HG03432 (cell line): Measurements from ENCODE around the gene CIITA.
A peak's percentile ranks its signal among the peaks of the same experiment; 100 is the strongest.
"Not testable (repeated sequence)": the region's sequence is repeated elsewhere in the genome, so short reads cannot be mapped to it uniquely, and the experiment has no call there.

Experiments
- ATAC-seq: cut with Tn5 transposase; IDR thresholded peaks from one replicate; pipeline ENCODE4 v1.9.1; 2021; ENCODE audit warnings: mild to moderate bottlenecking, moderate library complexity; ENCODE audit not compliant: unreplicated experiment

The CIITA gene

GRCh38 chr16:10950393-10950792, 73.4 kb downstream of the CIITA start:
- no peak for ATAC-seq

GRCh38 chr16:10951026-10951425, 74.0 kb downstream of the CIITA start:
- ATAC-seq: no peak

GRCh38 chr16:10954903-10955302, 77.9 kb downstream of the CIITA start:
- no peak for ATAC-seq

- ATAC-seq: peak; percentile 36
Observed at GRCh38 chr16:10957771-10958482, 80.9 kb downstream of the CIITA start.

- ATAC-seq: no peak
Observed at GRCh38 chr16:10959161-10959560, 82.2 kb downstream of the CIITA start.

GRCh38 chr16:10961231-10961630, 84.2 kb downstream of the CIITA start:
- no peak for ATAC-seq

GRCh38 chr16:10964039-10964890, 87.3 kb downstream of the CIITA start:
- ATAC-seq: peak; percentile 40

- ATAC-seq: peak; percentile 58
Observed at GRCh38 chr16:10964891-10965326, 87.9 kb downstream of the CIITA start.

GRCh38 chr16:10965440-10966061, 88.5 kb downstream of the CIITA start:
- ATAC-seq: peak; percentile 76

- no peak for ATAC-seq
Observed at GRCh38 chr16:10966129-10966528, 89.1 kb downstream of the CIITA start.

GRCh38 chr16:10966559-10966958, 89.6 kb downstream of the CIITA start:
- ATAC-seq: not testable (repeated sequence)

GRCh38 chr16:10967986-10968385, 91.0 kb downstream of the CIITA start:
- no peak for ATAC-seq

- no peak for ATAC-seq
Observed at GRCh38 chr16:10968498-10968897, 91.5 kb downstream of the CIITA start.

GRCh38 chr16:10969615-10970014, 92.6 kb downstream of the CIITA start:
- ATAC-seq: no peak

- ATAC-seq: no peak
Observed at GRCh38 chr16:10970065-10970464, 93.1 kb downstream of the CIITA start.

- no peak for ATAC-seq
Observed at GRCh38 chr16:10971560-10971961, 94.6 kb downstream of the CIITA start.

GRCh38 chr16:10972108-10972818, 95.3 kb downstream of the CIITA start:
- ATAC-seq: no peak

GRCh38 chr16:10972819-10973464, 95.9 kb downstream of the CIITA start:
- no peak for ATAC-seq

GRCh38 chr16:10976634-10977033, 99.6 kb downstream of the CIITA start:
- no peak for ATAC-seq

GRCh38 chr16:10978124-10978523, 101.1 kb downstream of the CIITA start:
- ATAC-seq: no peak
